Activated naive CD4-positive, alpha-beta T cell (primary cell): ENCODE measurements around the gene HSPA4.
"Not testable (repeated sequence)": the region's sequence is repeated elsewhere in the genome, so short reads cannot be mapped to it uniquely, and the experiment has no call there.

Source experiments
- DNase-seq, 4 experiments: peaks; one replicate each; lab custom pipeline; 2025; lab: John Stamatoyannopoulos, UW

HSPA4 gene

DNA sequence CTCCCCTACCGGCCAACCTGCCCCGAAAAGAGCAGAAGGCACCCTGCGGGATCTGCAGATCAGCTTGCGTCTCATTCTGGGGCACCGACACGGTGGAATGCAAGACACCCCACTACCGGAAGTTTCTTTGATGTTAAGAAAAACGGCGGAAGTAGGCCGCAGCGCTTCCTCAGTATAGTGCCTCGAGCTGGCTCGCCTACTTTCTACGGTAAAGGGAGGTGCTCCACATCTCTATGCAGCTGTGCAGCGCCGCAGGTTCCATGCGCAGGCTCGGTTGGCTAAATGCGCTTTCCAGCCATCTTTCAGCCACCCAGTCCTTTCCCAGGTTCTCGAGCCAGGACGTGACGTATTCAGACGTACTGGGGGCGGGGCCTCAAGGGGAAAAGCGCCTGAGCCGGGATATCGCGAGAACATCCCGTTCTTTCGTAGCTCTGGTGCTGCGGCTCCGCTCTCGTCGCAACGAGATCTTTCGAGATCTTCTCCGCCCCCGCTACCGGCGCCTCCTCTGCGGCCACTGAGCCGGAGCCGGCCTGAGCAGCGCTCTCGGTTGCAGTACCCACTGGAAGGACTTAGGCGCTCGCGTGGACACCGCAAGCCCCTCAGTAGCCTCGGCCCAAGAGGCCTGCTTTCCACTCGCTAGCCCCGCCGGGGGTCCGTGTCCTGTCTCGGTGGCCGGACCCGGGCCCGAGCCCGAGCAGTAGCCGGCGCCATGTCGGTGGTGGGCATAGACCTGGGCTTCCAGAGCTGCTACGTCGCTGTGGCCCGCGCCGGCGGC, at the start of gene HSPA4:
Gene HSPA4 (plus strand): TSS at position 472 of the 775 bp plus-strand sequence. CDS start 238 bp downstream, at position 710.
- DNase-seq, result peak; percentile 87 to 92 (median 88)

- DNase-seq, result no peak
These were observed 45.2 kb upstream of the HSPA4 start for GRCh38 chr5:133006653-133007052.

GRCh38 chr5:133008455-133008854, 43.4 kb upstream of the HSPA4 start:
- not testable (repeated sequence) for DNase-seq

GRCh38 chr5:133015466-133015865, 36.3 kb upstream of the HSPA4 start:
- no peak for DNase-seq

DNA sequence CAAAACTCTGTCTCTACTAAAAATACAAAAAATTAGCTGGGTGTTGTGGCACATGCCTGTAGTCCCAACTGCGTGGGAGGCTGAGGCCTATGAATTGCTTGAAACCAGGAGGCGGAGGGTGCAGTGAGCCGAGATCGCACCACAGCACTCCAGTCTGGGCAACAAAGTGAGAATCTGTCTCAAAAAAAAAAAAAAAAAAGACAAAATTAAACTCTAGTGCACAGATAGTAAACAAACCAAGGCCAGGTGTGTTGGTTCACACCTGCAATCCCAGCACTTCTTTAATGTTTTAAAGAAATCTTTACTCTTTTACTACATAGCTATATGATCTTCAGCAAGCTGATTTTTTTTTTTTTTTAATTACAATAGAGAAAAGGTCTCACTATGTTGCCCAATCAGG, 33.8 kb upstream of the HSPA4 start:
- no peak for DNase-seq

GRCh38 chr5:133019471-133019870, 32.3 kb upstream of the HSPA4 start:
- not testable (repeated sequence) for DNase-seq

DNA sequence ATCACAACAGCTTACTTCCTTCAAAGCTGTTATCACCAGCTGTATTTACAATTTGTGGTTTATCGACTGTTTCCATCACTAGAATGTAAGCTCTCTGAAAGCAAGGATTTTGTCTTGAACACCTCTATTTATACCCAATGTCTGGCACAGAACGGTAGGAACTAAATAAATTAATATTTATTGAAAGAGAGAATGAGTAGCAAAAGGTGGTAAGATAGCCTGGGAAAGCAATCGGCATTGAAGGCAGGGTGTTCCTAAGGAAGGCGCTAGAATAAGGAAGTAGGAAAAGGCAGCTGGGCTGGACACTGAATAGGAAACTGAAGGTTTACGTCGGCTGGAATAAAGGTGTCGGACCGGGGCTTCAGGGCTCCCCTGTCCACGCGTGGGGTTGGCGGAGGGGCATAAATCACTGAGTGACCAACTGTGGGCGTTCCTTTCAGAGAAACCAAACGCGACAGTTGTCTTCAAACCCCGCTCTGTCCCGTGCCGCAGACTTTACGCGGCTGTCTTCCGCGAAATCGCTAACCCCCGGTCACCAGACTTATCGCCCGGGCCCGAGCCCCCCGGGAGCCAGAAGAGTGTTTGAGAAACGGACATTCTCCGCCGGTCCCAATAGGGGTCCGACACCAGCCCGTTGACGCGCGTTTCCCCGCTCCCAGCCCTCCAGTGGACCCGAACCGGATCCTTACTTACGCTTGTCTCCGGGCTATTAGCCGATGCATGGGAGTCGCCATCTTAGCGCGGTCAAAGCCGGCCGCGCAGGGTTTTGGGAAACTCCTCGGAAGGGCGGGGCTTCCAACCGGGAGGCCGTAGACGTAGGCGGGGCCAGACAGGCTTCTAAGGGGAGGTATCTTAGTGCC, 25.8 kb upstream of the HSPA4 start, which contains the start of gene ZCCHC10:
Gene ZCCHC10 (minus strand): TSS at position 746 of the 860 bp plus-strand sequence. CDS start 12 bp downstream, at position 734.
- peak; percentile 71 to 86 (median 78) for DNase-seq

DNA sequence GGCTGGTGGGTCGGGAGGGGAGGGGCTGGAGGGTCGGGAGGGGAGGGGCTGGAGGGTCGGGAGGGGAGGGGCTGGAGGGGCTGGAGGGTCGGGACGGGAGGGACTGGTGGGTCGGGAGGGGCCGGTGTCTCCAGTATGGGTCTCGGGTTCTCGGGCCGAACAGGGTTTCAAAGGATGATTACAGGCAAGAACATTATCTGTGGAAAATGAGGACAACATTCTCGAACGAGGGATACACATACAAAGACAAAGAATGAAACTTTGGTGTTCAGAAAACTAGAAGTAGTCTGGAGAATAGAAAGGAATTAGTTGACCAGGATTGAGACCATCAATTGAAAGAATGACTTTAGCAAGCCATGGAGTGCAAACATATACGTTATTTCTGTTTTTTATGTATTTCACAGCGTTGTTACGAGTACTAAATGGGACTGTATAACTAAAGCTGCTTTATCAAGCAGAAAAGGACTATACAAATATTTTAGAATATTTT, 25.1 kb upstream of the HSPA4 start:
- no peak for DNase-seq

- no peak for DNase-seq
These were observed 22.4 kb upstream of the HSPA4 start for GRCh38 chr5:133029416-133029815.

GRCh38 chr5:133030343-133031005, 21.3 kb upstream of the HSPA4 start:
- no peak for DNase-seq

DNA sequence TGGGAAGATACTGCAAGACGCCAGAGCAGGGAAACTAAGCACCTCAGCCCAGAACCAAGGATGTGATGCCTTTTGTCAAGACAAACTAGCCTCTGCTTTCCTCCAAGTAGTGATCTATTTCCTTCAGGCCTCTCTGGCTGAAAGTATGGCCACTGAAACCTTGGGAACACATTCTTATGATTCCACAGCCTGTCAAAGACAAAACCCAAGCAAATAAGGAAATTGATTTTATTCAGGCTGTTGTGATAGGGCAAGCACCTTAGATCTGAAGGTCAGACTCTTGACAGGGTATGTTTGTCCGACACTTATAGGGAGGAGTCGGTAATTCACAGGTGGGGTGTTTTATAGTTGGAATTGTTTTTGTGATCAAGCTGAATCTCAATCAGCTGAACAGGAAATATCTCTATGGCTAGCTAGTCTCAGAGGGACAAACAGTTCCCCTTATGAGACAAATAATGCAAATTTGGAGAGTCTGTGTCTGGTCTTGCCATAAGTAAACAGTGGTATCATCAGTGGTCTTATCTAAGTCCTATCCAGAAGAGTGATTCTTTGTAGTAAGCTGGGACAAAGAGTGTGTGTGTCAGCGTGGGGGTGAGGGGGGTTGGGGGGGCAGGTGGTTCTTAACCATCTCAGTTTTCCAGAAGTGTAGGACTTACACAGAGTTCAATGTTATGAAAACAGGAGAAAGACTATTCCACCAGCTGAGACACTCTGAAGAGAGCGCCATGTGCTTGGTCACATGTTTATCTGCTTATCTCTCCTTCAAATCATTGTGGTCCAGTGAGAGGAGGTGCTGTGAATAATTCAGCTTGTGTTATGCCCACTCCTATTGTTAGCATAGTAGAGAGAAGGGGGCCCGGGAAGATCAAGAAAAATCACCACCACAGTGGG, 18.7 kb upstream of the HSPA4 start:
- DNase-seq, result no peak

DNA sequence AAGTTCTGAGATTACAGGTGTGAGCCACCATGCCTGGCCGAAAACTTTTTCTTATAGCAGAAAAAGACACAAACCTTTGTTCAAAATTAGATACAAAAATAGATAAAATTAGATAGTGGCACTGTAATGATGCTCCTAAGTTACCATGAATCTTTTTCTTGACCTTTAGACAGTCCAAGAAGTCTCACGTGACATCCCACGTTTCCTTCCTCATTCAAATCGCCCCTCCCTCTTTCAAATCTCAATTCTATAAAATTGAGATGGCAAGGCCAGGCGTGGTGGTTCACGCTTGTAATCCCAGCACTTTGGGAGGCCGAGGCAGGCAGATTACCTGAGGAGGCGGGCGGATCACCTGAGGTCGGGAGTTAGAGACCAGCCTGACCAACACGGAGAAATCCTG, 17.7 kb upstream of the HSPA4 start:
- no peak for DNase-seq

- no peak for DNase-seq
These were observed 16.6 kb upstream of the HSPA4 start for GRCh38 chr5:133035224-133035623.

DNA sequence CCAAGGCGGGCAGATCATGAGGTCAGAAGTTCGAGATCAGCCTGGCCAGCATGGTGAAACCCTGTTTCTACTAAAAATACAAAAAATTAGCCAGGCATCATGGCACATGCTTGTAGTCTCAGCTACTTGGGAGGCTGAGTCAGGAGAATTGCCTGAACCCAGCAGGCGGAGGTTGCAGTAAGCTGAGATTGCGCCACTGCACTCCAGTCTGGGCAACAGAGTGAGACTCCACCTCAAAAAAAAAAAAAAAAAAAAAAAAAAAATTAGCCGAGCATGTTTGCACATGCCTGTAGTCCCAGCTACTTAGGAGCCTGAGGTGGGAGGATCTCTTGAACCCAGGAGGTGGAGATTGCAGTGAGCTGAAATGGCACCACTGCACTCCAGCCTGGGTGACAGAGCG, 15.1 kb upstream of the HSPA4 start:
- DNase-seq, result not testable (repeated sequence)

GRCh38 chr5:133041157-133041784, 10.5 kb upstream of the HSPA4 start:
- no peak for DNase-seq

DNA sequence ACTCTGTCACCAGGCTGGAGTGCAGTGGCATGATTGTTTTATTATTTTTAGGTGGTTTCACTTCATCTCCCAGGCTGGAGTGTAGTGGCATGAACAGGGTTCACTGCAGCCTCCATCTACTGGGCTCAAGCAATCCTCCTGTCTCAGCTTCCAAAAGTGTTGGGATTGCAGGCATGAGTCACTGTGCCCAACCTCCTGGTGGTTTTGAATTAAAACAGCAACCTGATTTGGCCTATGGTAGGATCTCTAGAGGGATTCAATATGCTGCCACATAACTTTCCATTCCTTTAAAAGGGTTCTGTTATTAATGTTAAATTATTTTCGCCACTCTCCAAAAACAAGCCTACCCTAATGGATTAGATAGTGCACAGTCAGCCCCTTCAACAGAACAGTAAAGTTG, 9.9 kb upstream of the HSPA4 start:
- no peak for DNase-seq

DNA sequence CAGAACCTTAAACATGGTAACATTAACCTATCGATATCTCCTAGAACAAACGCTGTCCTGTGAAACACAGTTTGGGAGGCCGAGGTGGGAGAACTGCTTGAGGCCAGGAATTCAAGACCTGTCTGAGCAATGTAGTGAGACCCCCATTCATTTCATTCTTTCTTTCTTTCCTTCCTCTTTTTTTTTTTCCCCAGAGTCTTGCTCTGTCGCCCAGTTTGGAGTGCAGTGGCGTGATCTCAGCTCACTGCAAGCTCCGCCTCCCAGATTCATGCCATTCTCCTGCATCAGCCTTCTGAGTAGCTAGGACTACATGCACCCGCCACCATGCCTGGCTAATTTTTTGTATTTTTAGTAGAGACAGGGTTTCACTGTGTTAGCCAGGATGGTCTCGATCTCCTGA, 5.3 kb upstream of the HSPA4 start:
- not testable (repeated sequence) for DNase-seq

GRCh38 chr5:133047404-133047803, 4.4 kb upstream of the HSPA4 start:
- no peak for DNase-seq

GRCh38 chr5:133048993-133049725, 2.7 kb upstream of the HSPA4 start:
- DNase-seq, result no peak

GRCh38 chr5:133049726-133050048, 2.1 kb upstream of the HSPA4 start:
- no peak for DNase-seq
